SK-N-SH (cell line): ENCODE data around the gene QKI.

Experiments used
- CHD2 ChIP-seq: fragments of 150-350 bp; IDR thresholded peaks from 2 replicates; pipeline ENCODE4 v1.6.1; 2018; ENCODE audit warnings: low read length; ENCODE audit not compliant: partially characterized antibody
- CTCF ChIP-seq: fragments of 200-600 bp; sonication (generic); IDR thresholded peaks from 2 replicates; pipeline ENCODE4 v1.6.1; 2017; ENCODE audit warnings: antibody characterized with exemption, mild to moderate bottlenecking, moderate library complexity
- GABPA ChIP-seq: IDR thresholded peaks from 2 replicates; pipeline ENCODE4 v1.4.0; 2012; ENCODE audit warnings: low read depth, mild to moderate bottlenecking
- NFIC ChIP-seq: IDR thresholded peaks from 2 replicates; pipeline ENCODE4 v1.4.0; 2012; ENCODE audit warnings: borderline replicate concordance
- RAD21 ChIP-seq: IDR thresholded peaks from 2 replicates; pipeline ENCODE4 v1.6.1; 2012; ENCODE audit warnings: mild to moderate bottlenecking, low read length
- RCOR1 ChIP-seq: fragments of 150-350 bp; IDR thresholded peaks from 2 replicates; pipeline ENCODE4 v1.6.1; 2017; ENCODE audit warnings: antibody characterized with exemption, low read length
- TCF12 ChIP-seq: IDR thresholded peaks from 2 replicates; pipeline ENCODE4 v1.4.0; 2012
- TEAD4 ChIP-seq: IDR thresholded peaks from 2 replicates; pipeline ENCODE4 v1.4.0; 2012; ENCODE audit warnings: mild to moderate bottlenecking, borderline replicate concordance; ENCODE audit not compliant: insufficient read depth
- USF2 ChIP-seq: fragments of 150-350 bp; IDR thresholded peaks from 2 replicates; pipeline ENCODE4 v1.6.1; 2017; ENCODE audit warnings: antibody characterized with exemption, low read length, low read depth, borderline replicate concordance
- YY1 ChIP-seq: IDR thresholded peaks from 2 replicates; pipeline ENCODE4 v1.4.0; 2012; ENCODE audit warnings: low read depth, mild to moderate bottlenecking
- ZBTB33 ChIP-seq: IDR thresholded peaks from 2 replicates; pipeline ENCODE4 v1.4.0; 2012; ENCODE audit warnings: low read depth, borderline replicate concordance

- TF ChIP-seq CTCF (no peak), YY1 (no peak), NFIC (no peak), GABPA (no peak), TCF12 (no peak), RAD21 (no peak), USF2 (no peak), ZBTB33 (no peak), RCOR1 (no peak), TEAD4 (no peak), CHD2 (no peak)
These were observed 79.8 kb downstream of the QKI start for GRCh38 chr6:163494279-163494727.
